Measurements from ENCODE around the gene CCSAP. TPM values are rescaled to one million over a fixed set of nuclear protein-coding genes. Genes with fewer than 3 reads are reported as not detected.
"Not testable (repeated sequence)": the region's sequence is repeated elsewhere in the genome, so short reads cannot be mapped to it uniquely, and the experiment has no call there.

CCSAP gene
- total and polyA plus RNA-seq, 10 of the 15 experiments (the other 5 are each of a cell fraction or from before 2014, with no cell fraction given) = 0.75 to 3.4 (median 2.8) TPM

- no peaks in the 10 kb centered on the region for H3K36me3 ChIP-seq (ENCODE audit: control insufficient read depth in 2 of 2, insufficient read depth in 2 of 2, low read length in 1 of 2)
- 58% methylated on average over 7 of the region's 7 CpGs for WGBS (ENCODE audit: insufficient coverage, insufficient replicate concordance, low lambda C conversion rate, missing lambda C conversion rate)
- ChIA-PET RAD21 (ENCODE audit: unreplicated experiment) (no interaction called here), SMC1A (ENCODE audit: uncharacterized antibody, unreplicated experiment) (interaction anchor here (0.6 to 0.7 kb wide), 2 partner anchors 13 to 103 kb away, joined by 3 read pairs; no protein-coding TSS in a partner anchor), POLR2A (no interaction called here), CTCF (no interaction called here)
- no peak overlapping the region for H3K27ac ChIP-seq (ENCODE audit: control insufficient read depth, insufficient read depth)
- H3K27me3 ChIP-seq (replicated peaks in 1 of 2; ENCODE audit: control insufficient read depth in 2 of 2, insufficient read depth in 2 of 2, low read length in 1 of 2) = peaks cover 3 to 10% of the 10 kb centered on the region in 2 experiments; a peak in 3 of 4 replicates
- intact Hi-C loops (cut with micrococcal nuclease; ENCODE audit: unreplicated experiment) = no loop called here
- in situ Hi-C loops (cut with MboI) = no loop called here
- no peaks in the 10 kb centered on the region for H4K20me1 ChIP-seq (ENCODE audit: control insufficient read depth, insufficient read depth)
- no peaks in the 10 kb centered on the region for H3K9me3 ChIP-seq (replicated peaks; ENCODE audit: control insufficient read depth, insufficient read depth, low read length)
- TF ChIP-seq SMARCA5 (IDR thresholded peaks at IDR 0.05) (no peak), MEF2A (IDR thresholded peaks at IDR 0.05; ENCODE audit: insufficient read depth, low read depth, low read length) (no peak), ZBTB11 (CRISPR knock-in tag; IDR thresholded peaks at IDR 0.05) (no peak), SP1 (IDR thresholded peaks at IDR 0.05; ENCODE audit: low read depth, low read length) (no peak), ATF2 (IDR thresholded peaks at IDR 0.05; ENCODE audit: low read length) (no peak), BCL11A (IDR thresholded peaks at IDR 0.05; ENCODE audit: low read depth, low read length) (no peak), LARP7 (IDR thresholded peaks at IDR 0.05) (no peak)
- no peak for FAIRE-seq
- no peak overlapping the region for H3K4me3 ChIP-seq
- no peaks in the 10 kb centered on the region for H3K79me2 ChIP-seq (ENCODE audit: control insufficient read depth, insufficient read depth, low read length)
- no peak overlapping the region for H2AFZ ChIP-seq (ENCODE audit: control insufficient read depth, low read depth, low read length)
- no peak overlapping the region for H3K4me2 ChIP-seq (ENCODE audit: control insufficient read depth, insufficient read depth)
- peak; percentile 40; the same call in 1 of the 3 replicates for ATAC-seq
- no TSS peak for BruUV-seq (replicated peaks)
- H3K9ac ChIP-seq (ENCODE audit: control insufficient read depth, insufficient read depth, low read length) = no peak overlapping the region
- no peak for DNase-seq (ENCODE audit: low read depth, low spot score)
- H3K4me1 ChIP-seq (ENCODE audit: control insufficient read depth, insufficient read depth, low read length) = no peaks in the 10 kb centered on the region
Observed at GRCh38 chr1:229378586-229379367, 35.9 kb upstream of the CCSAP start.

- H3K4me3 ChIP-seq; CTCF ChIA-PET; DNase-seq (ENCODE audit: low read depth, low spot score); FAIRE-seq; BruUV-seq (replicated peaks); in situ Hi-C loops (cut with MboI); H3K9ac ChIP-seq (ENCODE audit: control insufficient read depth, insufficient read depth, low read length); intact Hi-C loops (cut with micrococcal nuclease; ENCODE audit: unreplicated experiment); H2AFZ ChIP-seq (ENCODE audit: control insufficient read depth, low read depth, low read length); H3K9me3 ChIP-seq (replicated peaks; ENCODE audit: control insufficient read depth, insufficient read depth, low read length); POLR2A ChIA-PET; H3K36me3 ChIP-seq (ENCODE audit: control insufficient read depth in 2 of 2, insufficient read depth in 2 of 2, low read length in 1 of 2); H3K27ac ChIP-seq (ENCODE audit: control insufficient read depth, insufficient read depth); H4K20me1 ChIP-seq (ENCODE audit: control insufficient read depth, insufficient read depth); RAD21 ChIA-PET (ENCODE audit: unreplicated experiment); ATAC-seq; H3K79me2 ChIP-seq (ENCODE audit: control insufficient read depth, insufficient read depth, low read length); H3K4me2 ChIP-seq (ENCODE audit: control insufficient read depth, insufficient read depth); H3K4me1 ChIP-seq (ENCODE audit: control insufficient read depth, insufficient read depth, low read length): not testable (repeated sequence)
- H3K27me3 ChIP-seq (replicated peaks in 1 of 2; ENCODE audit: control insufficient read depth in 2 of 2, insufficient read depth in 2 of 2, low read length in 1 of 2) = peaks cover 3 to 10% of the 10 kb centered on the region in 2 experiments; a peak in 3 of 4 replicates
- SMC1A ChIA-PET (ENCODE audit: uncharacterized antibody, unreplicated experiment) = interaction anchor here (0.6 to 0.7 kb wide), 2 partner anchors 12 to 104 kb away, joined by 3 read pairs; no protein-coding TSS in a partner anchor
- 50% methylated on average over 6 of the region's 6 CpGs for WGBS (ENCODE audit: insufficient coverage, insufficient replicate concordance, low lambda C conversion rate, missing lambda C conversion rate)
Observed at GRCh38 chr1:229378035-229378434, 35.2 kb upstream of the CCSAP start.

Data from GM12878 (cell line).